ENCODE data around the gene SPRR5.

DNA sequence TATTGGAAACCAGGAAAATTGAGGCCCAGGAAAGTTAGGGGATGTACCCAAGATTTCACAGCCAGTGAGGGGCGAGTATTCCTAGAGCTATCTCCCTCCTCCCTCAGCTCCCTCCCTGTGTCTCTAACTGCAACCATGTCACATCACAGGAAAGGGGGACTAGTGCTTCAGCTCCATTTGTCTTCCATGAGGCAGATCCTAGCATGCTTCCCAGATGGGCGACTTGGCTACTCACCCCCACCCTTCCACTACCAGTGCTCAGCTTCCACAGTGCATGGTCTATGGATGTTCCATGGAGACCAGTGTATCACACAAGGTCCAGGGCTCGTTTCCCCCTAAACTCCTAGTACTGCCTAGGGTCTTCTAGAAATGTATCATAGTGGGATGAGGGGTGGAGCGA, 18.8 kb downstream of the SPRR5 start:
- TF ChIP-seq POLR2AphosphoS5 (IDR thresholded peaks at IDR 0.05; ENCODE audit: low read depth, low read length), result no peak
- TF ChIP-seq HDAC6 (IDR thresholded peaks at IDR 0.05; ENCODE audit: low read depth, low read length), result no peak
- no peak for TF ChIP-seq SIRT6 (IDR thresholded peaks at IDR 0.05; ENCODE audit: low read length)
- TF ChIP-seq, protein P1, sequence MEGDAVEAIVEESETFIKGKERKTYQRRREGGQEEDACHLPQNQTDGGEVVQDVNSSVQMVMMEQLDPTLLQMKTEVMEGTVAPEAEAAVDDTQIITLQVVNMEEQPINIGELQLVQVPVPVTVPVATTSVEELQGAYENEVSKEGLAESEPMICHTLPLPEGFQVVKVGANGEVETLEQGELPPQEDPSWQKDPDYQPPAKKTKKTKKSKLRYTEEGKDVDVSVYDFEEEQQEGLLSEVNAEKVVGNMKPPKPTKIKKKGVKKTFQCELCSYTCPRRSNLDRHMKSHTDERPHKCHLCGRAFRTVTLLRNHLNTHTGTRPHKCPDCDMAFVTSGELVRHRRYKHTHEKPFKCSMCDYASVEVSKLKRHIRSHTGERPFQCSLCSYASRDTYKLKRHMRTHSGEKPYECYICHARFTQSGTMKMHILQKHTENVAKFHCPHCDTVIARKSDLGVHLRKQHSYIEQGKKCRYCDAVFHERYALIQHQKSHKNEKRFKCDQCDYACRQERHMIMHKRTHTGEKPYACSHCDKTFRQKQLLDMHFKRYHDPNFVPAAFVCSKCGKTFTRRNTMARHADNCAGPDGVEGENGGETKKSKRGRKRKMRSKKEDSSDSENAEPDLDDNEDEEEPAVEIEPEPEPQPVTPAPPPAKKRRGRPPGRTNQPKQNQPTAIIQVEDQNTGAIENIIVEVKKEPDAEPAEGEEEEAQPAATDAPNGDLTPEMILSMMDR (IDR thresholded peaks at IDR 0.05; ENCODE audit: control extremely low read depth in 1 of 3, insufficient read depth in 1 of 3, low read depth in 1 of 3, low read length in 3 of 3), result no peak
- no peak for TF ChIP-seq EZH2 (IDR thresholded peaks at IDR 0.05; ENCODE audit: low read depth, low read length, severe bottlenecking)
- TF ChIP-seq CEBPB (IDR thresholded peaks at IDR 0.05; ENCODE audit: low read depth, low read length), result no peak
- no peak for TF ChIP-seq EGR1 (IDR thresholded peaks at IDR 0.05; ENCODE audit: borderline replicate concordance, low read depth, low read length)

Measured in H1 (cell line).